NT2/D1 (cell line): Measurements from ENCODE around the gene NPTX2.

Source experiments
- SUZ12 ChIP-seq: IDR thresholded peaks from 2 replicates; pipeline ENCODE4 v1.6.1; 2011; ENCODE audit not compliant: insufficient read length, insufficient read depth; ENCODE audit errors: extremely low read depth
- YY1 ChIP-seq: IDR thresholded peaks from 2 replicates; pipeline ENCODE4 v1.6.1; 2011; ENCODE audit not compliant: insufficient read length, insufficient read depth
- ZNF274 ChIP-seq: IDR thresholded peaks from 2 replicates; pipeline ENCODE4 v1.6.1; 2011; ENCODE audit warnings: mild to moderate bottlenecking, low read depth, low read length

DNA sequence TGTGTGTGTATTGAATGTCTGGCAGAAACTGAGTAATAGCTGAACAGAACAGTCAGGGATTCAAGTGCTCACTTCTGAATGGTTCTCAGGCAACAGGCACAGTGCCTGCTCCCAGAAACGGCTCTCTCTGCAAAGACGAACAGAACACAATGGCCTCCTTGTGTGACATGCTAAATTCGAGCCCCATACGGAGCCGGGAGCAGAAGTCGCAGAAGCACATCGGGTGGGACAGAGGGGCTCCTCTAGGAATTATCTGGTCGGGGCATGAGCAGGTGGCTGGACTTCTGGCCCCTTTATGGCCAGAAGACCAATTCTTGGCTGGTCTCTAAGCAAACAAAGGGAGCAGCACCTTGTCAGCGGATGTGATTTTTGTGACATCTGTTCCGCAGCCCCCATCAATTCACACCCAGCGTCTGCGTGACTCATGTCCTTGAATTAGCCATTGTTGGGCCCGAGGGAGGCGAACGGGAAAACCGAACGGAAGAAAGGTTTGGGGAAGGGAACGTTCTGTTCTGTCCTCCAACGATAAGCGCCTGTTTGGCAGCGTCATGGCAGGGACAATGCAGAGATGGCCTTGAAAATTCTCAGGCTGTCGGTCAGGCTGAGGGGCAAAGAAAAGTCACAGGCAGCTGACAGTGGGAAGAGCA is 47.3 kb upstream of the NPTX2 start:
- TF ChIP-seq YY1, result no peak
- TF ChIP-seq SUZ12, result no peak
- TF ChIP-seq ZNF274, result no peak
